ENCODE data around the gene ST6GALNAC5. TPM values are rescaled to one million over a fixed set of nuclear protein-coding genes. Genes with fewer than 3 reads are reported as not detected.

Gene ST6GALNAC5
- total RNA-seq, 2 donors from 2014 or later, result not detected

- no peaks in the 10 kb centered on the region for H3K9me3 Mint-ChIP-seq
- H3K27me3 Mint-ChIP-seq, result peaks cover 11% of the 10 kb centered on the region
- no peaks in the 10 kb centered on the region for H3K36me3 Mint-ChIP-seq (ENCODE audit: low read depth)
- H3K4me1 Mint-ChIP-seq, result no peaks in the 10 kb centered on the region
- no peak for ATAC-seq (replicated peaks)
- no peak overlapping the region for H3K4me3 Mint-ChIP-seq
- H3K27ac Mint-ChIP-seq, result no peak overlapping the region
Measured at GRCh38 chr1:77018761-77019160, 151.5 kb downstream of the ST6GALNAC5 start.

GRCh38 chr1:77021732-77022131 lies 154.5 kb downstream of the ST6GALNAC5 start:
- ATAC-seq (replicated peaks), result no peak
- H3K27ac Mint-ChIP-seq, result no peak overlapping the region
- no peaks in the 10 kb centered on the region for H3K4me1 Mint-ChIP-seq
- peaks cover 9% of the 10 kb centered on the region for H3K27me3 Mint-ChIP-seq
- no peak overlapping the region for H3K4me3 Mint-ChIP-seq
- no peaks in the 10 kb centered on the region for H3K9me3 Mint-ChIP-seq
- H3K36me3 Mint-ChIP-seq (ENCODE audit: low read depth), result no peaks in the 10 kb centered on the region

GRCh38 chr1:77024500-77024899 lies 157.2 kb downstream of the ST6GALNAC5 start:
- Mint-ChIP-seq H3K36me3 (ENCODE audit: low read depth) (no peaks in the 10 kb centered on the region), H3K9me3 (no peaks in the 10 kb centered on the region), H3K27me3 (peaks cover 4% of the 10 kb centered on the region), H3K27ac (no peak overlapping the region), H3K4me1 (no peaks in the 10 kb centered on the region), H3K4me3 (no peak overlapping the region)
- ATAC-seq (replicated peaks), result no peak

- Mint-ChIP-seq H3K4me3 (no peak overlapping the region), H3K27ac (no peak overlapping the region), H3K4me1 (no peaks in the 10 kb centered on the region), H3K27me3 (no peaks in the 10 kb centered on the region), H3K9me3 (no peaks in the 10 kb centered on the region), H3K36me3 (ENCODE audit: low read depth) (no peaks in the 10 kb centered on the region)
- no peak for ATAC-seq (replicated peaks)
Measured at GRCh38 chr1:77025599-77025998, 158.3 kb downstream of the ST6GALNAC5 start.

DNA sequence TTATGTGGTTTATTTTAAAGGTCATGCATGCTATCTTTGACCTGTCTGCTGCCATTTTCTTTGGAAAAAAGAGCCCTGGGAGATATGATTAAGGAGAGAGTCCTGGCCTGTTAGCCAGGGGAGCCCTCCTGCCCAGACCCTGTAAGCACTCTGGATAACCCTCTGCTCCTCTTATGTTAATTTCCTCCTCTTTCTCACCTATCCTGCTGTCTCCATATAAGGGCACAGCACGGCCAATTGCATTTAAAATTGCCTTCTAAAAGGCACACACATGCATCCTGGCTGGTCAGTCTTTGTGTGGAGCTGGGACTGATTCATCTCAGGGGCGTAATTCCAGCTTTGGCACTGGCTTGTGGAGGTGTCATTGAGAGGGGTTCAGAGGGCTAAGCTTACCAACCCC lies 158.9 kb downstream of the ST6GALNAC5 start:
- no peaks in the 10 kb centered on the region for H3K27me3 Mint-ChIP-seq
- no peak overlapping the region for H3K4me3 Mint-ChIP-seq
- H3K36me3 Mint-ChIP-seq (ENCODE audit: low read depth), result no peaks in the 10 kb centered on the region
- no peak overlapping the region for H3K27ac Mint-ChIP-seq
- no peak for ATAC-seq (replicated peaks)
- no peaks in the 10 kb centered on the region for H3K4me1 Mint-ChIP-seq
- no peaks in the 10 kb centered on the region for H3K9me3 Mint-ChIP-seq

DNA sequence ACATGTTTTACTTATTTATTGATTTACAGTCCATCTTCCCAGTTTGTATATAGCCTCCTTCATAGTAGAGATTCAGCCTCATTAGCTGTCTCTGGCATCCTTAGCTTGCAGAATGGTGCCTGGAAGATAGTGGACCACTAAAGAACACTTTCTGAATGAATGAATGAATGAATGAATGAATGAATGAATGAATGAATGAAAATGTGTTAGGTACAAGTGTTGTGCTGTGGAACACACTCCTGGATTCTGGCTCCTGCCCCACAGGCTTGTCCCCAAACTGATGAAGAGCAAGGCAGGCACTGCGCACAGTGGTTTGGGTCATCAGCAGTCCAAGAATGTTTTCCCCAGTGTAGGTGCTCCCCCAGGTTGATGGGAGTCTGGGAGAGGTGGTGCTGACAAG lies 159.4 kb downstream of the ST6GALNAC5 start:
- no peak overlapping the region for H3K27ac Mint-ChIP-seq
- ATAC-seq (replicated peaks), result no peak
- no peaks in the 10 kb centered on the region for H3K4me1 Mint-ChIP-seq
- H3K4me3 Mint-ChIP-seq, result no peak overlapping the region
- H3K36me3 Mint-ChIP-seq (ENCODE audit: low read depth), result no peaks in the 10 kb centered on the region
- peaks cover 2% of the 10 kb centered on the region for H3K27me3 Mint-ChIP-seq
- no peaks in the 10 kb centered on the region for H3K9me3 Mint-ChIP-seq

GRCh38 chr1:77027847-77028246 lies 160.6 kb downstream of the ST6GALNAC5 start:
- Mint-ChIP-seq H3K4me3 (no peak overlapping the region), H3K4me1 (no peaks in the 10 kb centered on the region), H3K27ac (no peak overlapping the region), H3K9me3 (no peaks in the 10 kb centered on the region), H3K36me3 (ENCODE audit: low read depth) (no peaks in the 10 kb centered on the region), H3K27me3 (peaks cover 9% of the 10 kb centered on the region)
- ATAC-seq (replicated peaks), result no peak

GRCh38 chr1:77030401-77031105 lies 163.3 kb downstream of the ST6GALNAC5 start:
- Mint-ChIP-seq H3K36me3 (ENCODE audit: low read depth) (no peaks in the 10 kb centered on the region), H3K27me3 (peaks cover 13% of the 10 kb centered on the region), H3K4me1 (no peaks in the 10 kb centered on the region), H3K27ac (no peak overlapping the region), H3K9me3 (no peaks in the 10 kb centered on the region), H3K4me3 (no peak overlapping the region)
- no peak for ATAC-seq (replicated peaks)

GRCh38 chr1:77031106-77031662 lies 163.9 kb downstream of the ST6GALNAC5 start:
- Mint-ChIP-seq H3K4me3 (no peak overlapping the region), H3K27ac (no peak overlapping the region), H3K36me3 (ENCODE audit: low read depth) (no peaks in the 10 kb centered on the region), H3K4me1 (no peaks in the 10 kb centered on the region), H3K27me3 (peaks cover 13% of the 10 kb centered on the region), H3K9me3 (no peaks in the 10 kb centered on the region)
- no peak for ATAC-seq (replicated peaks)

DNA sequence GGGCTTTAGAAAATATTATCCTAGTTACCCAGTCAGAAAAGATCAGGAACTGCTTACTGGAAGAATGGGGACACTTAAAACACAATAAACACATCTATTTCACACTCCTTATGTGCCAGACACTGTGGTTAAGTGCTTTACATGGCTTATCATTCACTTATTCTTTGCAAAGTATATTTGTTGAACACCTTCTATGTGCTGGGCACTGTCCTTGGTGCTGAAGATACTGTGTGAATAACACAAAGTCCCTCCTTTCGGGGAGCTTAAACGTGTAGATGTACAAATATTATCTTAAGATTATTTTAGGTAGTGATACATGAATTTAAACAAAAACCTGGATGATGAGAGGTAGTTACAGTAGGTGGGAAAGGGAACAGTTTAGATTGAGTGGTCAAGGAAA lies 169.3 kb downstream of the ST6GALNAC5 start:
- Mint-ChIP-seq H3K4me1 (no peaks in the 10 kb centered on the region), H3K36me3 (ENCODE audit: low read depth) (no peaks in the 10 kb centered on the region), H3K4me3 (no peak overlapping the region), H3K9me3 (peaks cover 10% of the 10 kb centered on the region), H3K27ac (no peak overlapping the region), H3K27me3 (peaks cover 29% of the 10 kb centered on the region)
- ATAC-seq (replicated peaks), result no peak

DNA sequence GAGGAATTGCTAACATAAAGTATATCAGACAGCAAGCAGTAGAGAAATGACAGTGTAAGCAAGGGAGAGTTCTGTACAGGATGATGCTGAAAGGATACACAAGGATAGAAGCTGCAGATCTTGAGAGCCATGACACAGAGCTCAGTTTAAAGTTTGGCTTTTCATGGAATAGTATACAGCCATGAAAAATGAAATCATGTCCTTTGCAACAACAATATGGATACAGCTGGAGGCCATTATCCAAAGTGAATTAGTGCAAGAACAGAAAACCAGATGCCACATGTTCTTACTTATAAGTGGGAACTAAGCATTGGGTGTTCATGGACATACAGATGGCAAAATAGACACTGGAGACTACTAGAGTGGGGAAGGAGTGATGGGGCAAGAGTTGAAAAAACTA lies 169.8 kb downstream of the ST6GALNAC5 start:
- no peak overlapping the region for H3K27ac Mint-ChIP-seq
- H3K36me3 Mint-ChIP-seq (ENCODE audit: low read depth), result no peaks in the 10 kb centered on the region
- ATAC-seq (replicated peaks), result no peak
- H3K9me3 Mint-ChIP-seq, result peaks cover 10% of the 10 kb centered on the region
- no peaks in the 10 kb centered on the region for H3K4me1 Mint-ChIP-seq
- peaks cover 24% of the 10 kb centered on the region for H3K27me3 Mint-ChIP-seq
- no peak overlapping the region for H3K4me3 Mint-ChIP-seq

DNA sequence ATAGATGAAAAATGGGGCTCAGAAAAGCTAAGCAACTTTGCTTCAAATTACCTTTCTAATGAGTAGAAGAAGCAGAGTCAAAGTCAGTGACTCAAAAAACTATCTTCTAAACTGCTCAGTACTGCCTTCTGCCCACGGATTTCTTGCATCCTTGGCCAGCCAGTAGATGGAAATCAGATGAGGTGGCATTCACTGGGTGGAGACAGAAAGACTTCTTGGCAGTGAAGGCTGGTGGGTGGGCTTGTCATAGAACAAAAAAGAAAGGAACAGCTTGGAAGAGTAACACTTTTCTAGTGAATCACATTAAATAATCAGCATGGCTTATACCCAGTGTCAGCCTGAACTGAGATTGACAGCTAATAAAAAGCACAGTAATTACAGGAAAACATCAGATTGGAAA lies 170.7 kb downstream of the ST6GALNAC5 start:
- Mint-ChIP-seq H3K9me3 (peaks cover 10% of the 10 kb centered on the region), H3K4me1 (no peaks in the 10 kb centered on the region), H3K27ac (no peak overlapping the region), H3K4me3 (no peak overlapping the region), H3K36me3 (ENCODE audit: low read depth) (no peaks in the 10 kb centered on the region), H3K27me3 (peaks cover 21% of the 10 kb centered on the region)
- ATAC-seq (replicated peaks), result no peak

DNA sequence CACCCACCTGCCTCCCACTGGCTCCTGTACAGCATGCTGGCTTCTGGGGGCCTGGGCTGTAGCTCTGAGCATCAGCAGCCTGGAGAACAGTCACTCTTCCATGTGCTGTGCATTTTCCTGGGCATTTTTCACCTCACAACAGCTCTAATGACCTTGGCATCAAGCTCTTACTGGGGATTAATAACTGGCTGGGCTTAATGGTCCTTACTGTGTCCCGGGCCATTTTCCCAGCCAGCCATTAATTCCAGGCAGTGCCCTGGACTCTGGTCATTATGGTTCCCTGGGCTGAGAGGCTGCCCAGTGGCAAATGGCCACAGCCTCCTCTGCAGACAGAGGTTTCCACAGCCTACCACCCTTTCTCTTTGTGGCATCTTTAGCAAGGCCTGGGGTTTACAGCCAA lies 171.8 kb downstream of the ST6GALNAC5 start:
- no peaks in the 10 kb centered on the region for H3K36me3 Mint-ChIP-seq (ENCODE audit: low read depth)
- peaks cover 10% of the 10 kb centered on the region for H3K9me3 Mint-ChIP-seq
- H3K27me3 Mint-ChIP-seq, result peaks cover 17% of the 10 kb centered on the region
- H3K4me3 Mint-ChIP-seq, result no peak overlapping the region
- no peak for ATAC-seq (replicated peaks)
- H3K27ac Mint-ChIP-seq, result no peak overlapping the region
- H3K4me1 Mint-ChIP-seq, result no peaks in the 10 kb centered on the region

GRCh38 chr1:77039739-77040138 lies 172.5 kb downstream of the ST6GALNAC5 start:
- Mint-ChIP-seq H3K27me3 (peaks cover 17% of the 10 kb centered on the region), H3K4me1 (no peaks in the 10 kb centered on the region), H3K4me3 (no peak overlapping the region), H3K9me3 (peaks cover 10% of the 10 kb centered on the region), H3K36me3 (ENCODE audit: low read depth) (no peaks in the 10 kb centered on the region), H3K27ac (no peak overlapping the region)
- no peak for ATAC-seq (replicated peaks)

GRCh38 chr1:77040826-77041225 lies 173.5 kb downstream of the ST6GALNAC5 start:
- Mint-ChIP-seq H3K4me3 (no peak overlapping the region), H3K27ac (no peak overlapping the region), H3K36me3 (ENCODE audit: low read depth) (no peaks in the 10 kb centered on the region), H3K9me3 (peaks cover 10% of the 10 kb centered on the region), H3K4me1 (no peaks in the 10 kb centered on the region), H3K27me3 (peaks cover 17% of the 10 kb centered on the region)
- ATAC-seq (replicated peaks), result no peak

Data from activated T-helper 17 cell treated with anti-CD3 and anti-CD28 coated beads, Interleukin-2, amount 50 U/mL, for 72 hours (primary cell).